Parathyroid adenoma (tissue), 2 donors: ENCODE results near the gene ZNF469.

Source experiments
- H2AFZ ChIP-seq: fragments of 300-600 bp; sonication (generic); one replicate; pipeline ENCODE4 v1.7.0; 2017; ENCODE audit warnings: antibody characterized with exemption, mild to moderate bottlenecking
- H3K27ac ChIP-seq: fragments of 300-600 bp; sonication (generic); one replicate; pipeline ENCODE4 v1.7.0; 2017
- H3K27me3 ChIP-seq: fragments of 300-600 bp; sonication (generic); one replicate; pipeline ENCODE4 v1.7.0; 2017; ENCODE audit warnings: low read length; ENCODE audit not compliant: control insufficient read depth, insufficient read depth
- H3K36me3 ChIP-seq: fragments of 300-600 bp; sonication (generic); one replicate; pipeline ENCODE4 v1.7.0; 2017; ENCODE audit warnings: low read length; ENCODE audit not compliant: control insufficient read depth, insufficient read depth
- H3K4me1 ChIP-seq: fragments of 300-600 bp; sonication (generic); one replicate; pipeline ENCODE4 v1.7.0; 2017; ENCODE audit warnings: control low read depth
- H3K4me2 ChIP-seq: fragments of 300-600 bp; sonication (generic); one replicate; pipeline ENCODE4 v1.7.0; 2017; ENCODE audit warnings: low read length
- H3K4me3 ChIP-seq: fragments of 300-600 bp; sonication (generic); one replicate; pipeline ENCODE4 v1.7.0; 2017; ENCODE audit warnings: low read depth, low read length
- H3K79me2 ChIP-seq: fragments of 300-600 bp; sonication (generic); one replicate; pipeline ENCODE4 v1.7.0; 2017; ENCODE audit warnings: control low read depth
- H3K9ac ChIP-seq: fragments of 300-600 bp; sonication (generic); one replicate; pipeline ENCODE4 v1.7.0; 2017; ENCODE audit warnings: mild to moderate bottlenecking
- H3K9me3 ChIP-seq: fragments of 300-600 bp; sonication (generic); one replicate; pipeline ENCODE4 v1.7.0; 2017; ENCODE audit warnings: low read length; ENCODE audit not compliant: control insufficient read depth
- CTCF ChIP-seq: fragments of 300-600 bp; sonication (generic); IDR thresholded peaks from one replicate; pipeline ENCODE4 v1.7.0; 2017; ENCODE audit warnings: antibody characterized with exemption, mild to moderate bottlenecking
- donor health status: primary hyperparathyroidism.

The ZNF469 gene

GRCh38 chr16:88420496-88420895 lies 37.7 kb downstream of the ZNF469 start:
- no peaks in the 10 kb centered on the region for H3K79me2 ChIP-seq
- no peak for TF ChIP-seq CTCF
- no peaks in the 10 kb centered on the region for H3K36me3 ChIP-seq
- no peaks in the 10 kb centered on the region for H3K4me1 ChIP-seq
- no peak overlapping the region for H3K9ac ChIP-seq
- no peak overlapping the region for H3K27ac ChIP-seq
- H3K27me3 ChIP-seq, result no peaks in the 10 kb centered on the region
- H3K9me3 ChIP-seq, result no peaks in the 10 kb centered on the region
- no peak overlapping the region for H3K4me2 ChIP-seq
- no peak overlapping the region for H3K4me3 ChIP-seq
- H2AFZ ChIP-seq, result no peak overlapping the region

GRCh38 chr16:88421301-88421700 lies 38.5 kb downstream of the ZNF469 start:
- H3K4me1 ChIP-seq, result no peaks in the 10 kb centered on the region
- no peaks in the 10 kb centered on the region for H3K27me3 ChIP-seq
- H3K27ac ChIP-seq, result no peak overlapping the region
- H3K4me2 ChIP-seq, result no peak overlapping the region
- no peak overlapping the region for H3K9ac ChIP-seq
- no peak overlapping the region for H2AFZ ChIP-seq
- H3K4me3 ChIP-seq, result no peak overlapping the region
- no peak for TF ChIP-seq CTCF
- H3K79me2 ChIP-seq, result no peaks in the 10 kb centered on the region
- no peaks in the 10 kb centered on the region for H3K9me3 ChIP-seq
- H3K36me3 ChIP-seq, result no peaks in the 10 kb centered on the region

- Histone ChIP-seq H2AFZ (no peak overlapping the region), H3K27ac (no peak overlapping the region), H3K36me3 (no peaks in the 10 kb centered on the region), H3K27me3 (no peaks in the 10 kb centered on the region), H3K9me3 (no peaks in the 10 kb centered on the region), H3K4me2 (no peak overlapping the region), H3K9ac (no peak overlapping the region), H3K79me2 (no peaks in the 10 kb centered on the region), H3K4me1 (no peaks in the 10 kb centered on the region), H3K4me3 (no peak overlapping the region)
- TF ChIP-seq CTCF, result no peak
Observed at GRCh38 chr16:88421871-88422433, 39.2 kb downstream of the ZNF469 start.

GRCh38 chr16:88422733-88423447 lies 40.1 kb downstream of the ZNF469 start:
- H3K4me3 ChIP-seq, result no peak overlapping the region
- TF ChIP-seq CTCF, result no peak
- H3K36me3 ChIP-seq, result no peaks in the 10 kb centered on the region
- H3K27me3 ChIP-seq, result no peaks in the 10 kb centered on the region
- H3K27ac ChIP-seq, result no peak overlapping the region
- no peak overlapping the region for H3K9ac ChIP-seq
- no peaks in the 10 kb centered on the region for H3K79me2 ChIP-seq
- no peaks in the 10 kb centered on the region for H3K9me3 ChIP-seq
- no peak overlapping the region for H2AFZ ChIP-seq
- no peaks in the 10 kb centered on the region for H3K4me1 ChIP-seq
- H3K4me2 ChIP-seq, result no peak overlapping the region

GRCh38 chr16:88423448-88423850 lies 40.7 kb downstream of the ZNF469 start:
- H3K27me3 ChIP-seq, result no peaks in the 10 kb centered on the region
- TF ChIP-seq CTCF, result no peak

More at GRCh38 chr16:88423448-88423850, 40.7 kb downstream of the ZNF469 start:
- Histone ChIP-seq H3K4me1 (no peaks in the 10 kb centered on the region), H3K9me3 (no peaks in the 10 kb centered on the region), H3K36me3 (no peaks in the 10 kb centered on the region), H3K27ac (no peak overlapping the region), H3K79me2 (no peaks in the 10 kb centered on the region), H2AFZ (no peak overlapping the region), H3K4me2 (no peak overlapping the region), H3K4me3 (no peak overlapping the region), H3K9ac (no peak overlapping the region)
